Fibroblast of skin of right biceps (primary cell): ENCODE data around the gene C5orf52.
A peak's percentile ranks its signal among the peaks of the same experiment; 100 is the strongest.
"Not testable (repeated sequence)": the region's sequence is repeated elsewhere in the genome, so short reads cannot be mapped to it uniquely, and the experiment has no call there.

ENCODE experiments used
- DNase-seq: peaks from one replicate; pipeline ENCODE4 v3.0.0-alpha.2; 2013

C5orf52 gene

GRCh38 chr5:157679801-157680200 is 8.5 kb downstream of the C5orf52 start:
- DNase-seq: no peak

GRCh38 chr5:157680239-157680638 is 8.9 kb downstream of the C5orf52 start:
- no peak for DNase-seq

GRCh38 chr5:157681048-157681447 is 9.7 kb downstream of the C5orf52 start:
- DNase-seq: no peak

GRCh38 chr5:157682257-157682656 is 10.9 kb downstream of the C5orf52 start:
- no peak for DNase-seq

GRCh38 chr5:157686276-157687197 is 15.2 kb downstream of the C5orf52 start:
- DNase-seq: not testable (repeated sequence)

GRCh38 chr5:157687198-157687554 is 15.8 kb downstream of the C5orf52 start:
- no peak for DNase-seq

- no peak for DNase-seq
Observed at GRCh38 chr5:157689942-157690689, 18.8 kb downstream of the C5orf52 start.

- DNase-seq: no peak
Observed at GRCh38 chr5:157690690-157691433, 19.5 kb downstream of the C5orf52 start.

GRCh38 chr5:157693816-157694215 is 22.5 kb downstream of the C5orf52 start:
- DNase-seq: not testable (repeated sequence)

- DNase-seq: not testable (repeated sequence)
Observed at GRCh38 chr5:157696154-157696553, 24.8 kb downstream of the C5orf52 start.

- not testable (repeated sequence) for DNase-seq
Observed at GRCh38 chr5:157698674-157699073, 27.3 kb downstream of the C5orf52 start.

- DNase-seq: no peak
Observed at GRCh38 chr5:157703736-157704135, 32.4 kb downstream of the C5orf52 start.

- peak; percentile 57 for DNase-seq
Observed at GRCh38 chr5:157708866-157709265, 37.5 kb downstream of the C5orf52 start.

- DNase-seq: no peak
Observed at GRCh38 chr5:157709346-157709745, 38.0 kb downstream of the C5orf52 start.

- no peak for DNase-seq
Observed at GRCh38 chr5:157710431-157710830, 39.1 kb downstream of the C5orf52 start.

GRCh38 chr5:157710882-157711281 is 39.5 kb downstream of the C5orf52 start:
- DNase-seq: peak; percentile 88

- DNase-seq: peak; percentile 49
Observed at GRCh38 chr5:157713830-157714595, 42.7 kb downstream of the C5orf52 start.

GRCh38 chr5:157714596-157714864 is 43.2 kb downstream of the C5orf52 start:
- peak; percentile 15 for DNase-seq

- DNase-seq: peak; percentile 77
Observed at GRCh38 chr5:157718519-157718918, 47.2 kb downstream of the C5orf52 start.

GRCh38 chr5:157719245-157719644 is 47.9 kb downstream of the C5orf52 start:
- no peak for DNase-seq

- DNase-seq: no peak
Observed at GRCh38 chr5:157721159-157721558, 49.8 kb downstream of the C5orf52 start.

- DNase-seq: not testable (repeated sequence)
Observed at GRCh38 chr5:157722895-157723294, 51.6 kb downstream of the C5orf52 start.

- DNase-seq: not testable (repeated sequence)
Observed at GRCh38 chr5:157726607-157727006, 55.3 kb downstream of the C5orf52 start.
